Adrenal gland (tissue), 19 donors: Measurements from ENCODE around the gene BTLA. TPM values are rescaled to one million over a fixed set of nuclear protein-coding genes. Genes with fewer than 3 reads are reported as not detected.

Source experiments
- DNase-seq, 7 donors: peaks; one replicate each; pipeline ENCODE4 v3.0.0-alpha.2; 2019 to 2020
- H3K27ac ChIP-seq, 5 donors: fragments of 200-600 bp; sonication (generic) in 4 of 5; 1 replicate in 3 of 5; 2 replicates in 2 of 5; pipeline versions ENCODE4 v1.5.1 to v1.8.0; 2016 to 2020; ENCODE audit warnings: mild to moderate bottlenecking in 1 of 5
- H3K27me3 ChIP-seq: fragments of 200-600 bp; 2 replicates; pipeline ENCODE4 v1.8.0; 2021
- H3K36me3 ChIP-seq, 2 donors: fragments of 200-600 bp; replicated peaks in 1 of 2; 1 replicate in 1 of 2; 2 replicates in 1 of 2; pipeline versions ENCODE4 v1.5.1 to v1.8.0; 2018 to 2022
- H3K4me1 ChIP-seq, 2 donors: fragments of 200-600 bp; replicated peaks in 1 of 2; 1 replicate in 1 of 2; 2 replicates in 1 of 2; pipeline versions ENCODE4 v1.5.1 to v1.8.0; 2018 to 2021
- H3K4me3 ChIP-seq, 4 donors: fragments of 200-600 bp; sonication (generic) in 3 of 4; one replicate each; pipeline ENCODE4 v1.5.1; 2016 to 2018
- H3K9me3 ChIP-seq, 3 donors: fragments of 200-600 bp; sonication (generic) in 1 of 3; replicated peaks in 1 of 3; 1 replicate in 2 of 3; 2 replicates in 1 of 3; pipeline versions ENCODE4 v1.5.1 to v1.8.0; 2016 to 2021
- POLR2A ChIP-seq, 2 donors: fragments of 450-650 bp; IDR thresholded peaks; one replicate each; pipeline ENCODE4 v1.6.1; 2017; ENCODE audit warnings: antibody characterized with exemption in 2 of 2, mild to moderate bottlenecking in 2 of 2, moderate library complexity in 1 of 2
- whole genome bisulfite sequencing, 4 donors: extraction: QIAGEN DNeasy Blood & Tissue Kit in 2 of 4; methylation state at CpG; one replicate each; pipeline versions ENCODE4 v1.1.5 to v1.1.7; 2013 to 2017; 5-methylcytosine and 5-hydroxymethylcytosine counted together
- intact Hi-C, 2 donors: fragments of 100-400 bp; cut with DNase I; formaldehyde crosslinking; loops; one replicate each; pipeline versions ENCODE4 v1.14.1 to v1.15.0; 2022 to 2023
- long read RNA-seq, 10 donors: library from polyadenylated mRNA in 3 of 10; unstranded in 2 of 10; stranded (forward) in 1 of 10; transcript quantifications; one replicate each; pipeline ENCODE4 v2.0.0 and lab custom pipeline, GENCODE V29; 2021 to 2026
- polyA plus RNA-seq, 3 donors: library from polyadenylated mRNA; stranded (reverse); fragments of 200-250 nt in 2 of 3; fragments of 350-450 nt in 1 of 3; fragmentation: Illumina TruSeq in 1 of 3; extraction: RNeasy Lipid Tissue Mini Kit (QIAGEN cat#74804) in 1 of 3; gene quantifications; one replicate each; pipeline ENCODE4 v1.2.3, GENCODE V29; 2013 to 2014
- total RNA-seq, 9 donors: library from RNA; depleted of rRNA in 4 of 9; stranded (reverse); fragments of >200 nt in 4 of 9; fragments of 120-200 nt in 1 of 9; fragmentation: NEBNext Ultra II Directional in 1 of 9; extraction: Animal tissue kit (Norgen Biotek cat#: 25700) in 1 of 9; gene quantifications; one replicate each; pipeline versions ENCODE4 v1.1.0 to v1.2.4, GENCODE V29; 2013 to 2023
- TF ChIP-seq, protein P1 (sequence below), 6 experiments: fragments of 450-650 bp in 4 of 6; fragments of 200-600 bp in 2 of 6; sonication (generic) in 1 of 6; IDR thresholded peaks; 1 replicate in 5 of 6; 2 replicates in 1 of 6; pipeline versions ENCODE4 v1.5.1 to v1.8.0; 2016 to 2021; ENCODE audit warnings: antibody characterized with exemption in 6 of 6, mild to moderate bottlenecking in 2 of 6, moderate library complexity in 1 of 6
- donor health status: healthy with polysubstance abuse.
- donor health status: Bipolar disorder and iron deficiency.
- donor health status: DM: yes; HTN: yes; CAD: no.
- donor health status: DM: no; HTN: no; CAD: no.
- donor health status: DM: no; HTN: no; CAD: no.
- donor health status: DM: yes; HTN: yes; CAD: no.

BTLA gene, protein sequence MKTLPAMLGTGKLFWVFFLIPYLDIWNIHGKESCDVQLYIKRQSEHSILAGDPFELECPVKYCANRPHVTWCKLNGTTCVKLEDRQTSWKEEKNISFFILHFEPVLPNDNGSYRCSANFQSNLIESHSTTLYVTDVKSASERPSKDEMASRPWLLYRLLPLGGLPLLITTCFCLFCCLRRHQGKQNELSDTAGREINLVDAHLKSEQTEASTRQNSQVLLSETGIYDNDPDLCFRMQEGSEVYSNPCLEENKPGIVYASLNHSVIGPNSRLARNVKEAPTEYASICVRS
- total RNA-seq (under 1 TPM in 5 of 9 donors, not detected in 4; 0.13 to 0.47 (median 0.17) TPM), polyA plus RNA-seq (under 1 TPM; 0.16 to 0.35 (median 0.27) TPM)
- long read RNA-seq, donor 1 = 0 reads
- long read RNA-seq, donor 2, partial matches to known transcripts = 0 of 1 reads
- long read RNA-seq, donor 2, other reads (novel, unspliced or antisense) = 0 of 1 reads
- long read RNA-seq, donor 3 = 0 reads
- long read RNA-seq, donor 4 = 0 reads
- long read RNA-seq, donor 5 = 0 reads
- long read RNA-seq, donor 6 = 0 reads
- long read RNA-seq, donor 7 = 0 reads
- long read RNA-seq, donor 8 = 0 reads
- long read RNA-seq, donor 9 = 0 reads
- long read RNA-seq, donor 10 = 0 reads

DNA sequence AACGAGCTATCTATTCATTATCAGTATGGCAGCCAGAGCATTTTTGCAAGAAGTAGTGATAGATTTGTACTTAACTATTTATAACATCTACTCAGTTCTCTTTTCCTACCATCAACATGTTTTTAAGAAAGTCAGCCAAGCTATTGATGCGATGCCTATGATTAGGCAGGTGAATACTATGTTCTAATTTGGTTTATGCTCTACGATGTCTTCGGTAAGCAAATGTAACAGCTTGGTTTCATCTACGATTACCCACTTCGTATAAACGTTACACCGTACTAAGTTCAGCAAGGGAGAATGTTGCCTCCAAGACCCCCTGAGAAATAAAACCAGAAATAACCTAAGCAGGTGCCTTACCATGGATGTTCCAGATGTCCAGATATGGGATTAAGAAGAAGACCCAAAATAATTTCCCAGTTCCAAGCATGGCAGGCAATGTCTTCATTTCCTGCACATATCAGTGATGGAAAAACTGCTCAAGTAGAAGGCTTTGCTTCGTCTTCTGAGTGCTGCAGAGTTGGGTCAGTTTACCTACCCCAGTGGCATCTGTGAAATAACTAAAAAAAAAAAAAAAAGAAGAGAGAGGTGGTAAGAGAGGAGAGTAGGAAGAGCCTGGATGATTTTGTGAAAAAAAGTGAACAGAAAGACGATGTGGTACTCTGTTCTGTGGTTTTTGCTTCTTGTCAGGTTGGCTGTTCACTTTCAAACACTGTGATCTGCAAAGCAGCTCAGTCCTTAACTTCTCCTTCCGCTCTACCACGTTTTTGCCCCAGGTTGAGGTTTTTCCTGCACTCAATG lies at the start of gene BTLA:
TSS of gene BTLA (minus strand) at position 559 of the 798 bp plus-strand sequence. CDS start at position 445, 114 bp downstream.
- TF ChIP-seq, protein P1, sequence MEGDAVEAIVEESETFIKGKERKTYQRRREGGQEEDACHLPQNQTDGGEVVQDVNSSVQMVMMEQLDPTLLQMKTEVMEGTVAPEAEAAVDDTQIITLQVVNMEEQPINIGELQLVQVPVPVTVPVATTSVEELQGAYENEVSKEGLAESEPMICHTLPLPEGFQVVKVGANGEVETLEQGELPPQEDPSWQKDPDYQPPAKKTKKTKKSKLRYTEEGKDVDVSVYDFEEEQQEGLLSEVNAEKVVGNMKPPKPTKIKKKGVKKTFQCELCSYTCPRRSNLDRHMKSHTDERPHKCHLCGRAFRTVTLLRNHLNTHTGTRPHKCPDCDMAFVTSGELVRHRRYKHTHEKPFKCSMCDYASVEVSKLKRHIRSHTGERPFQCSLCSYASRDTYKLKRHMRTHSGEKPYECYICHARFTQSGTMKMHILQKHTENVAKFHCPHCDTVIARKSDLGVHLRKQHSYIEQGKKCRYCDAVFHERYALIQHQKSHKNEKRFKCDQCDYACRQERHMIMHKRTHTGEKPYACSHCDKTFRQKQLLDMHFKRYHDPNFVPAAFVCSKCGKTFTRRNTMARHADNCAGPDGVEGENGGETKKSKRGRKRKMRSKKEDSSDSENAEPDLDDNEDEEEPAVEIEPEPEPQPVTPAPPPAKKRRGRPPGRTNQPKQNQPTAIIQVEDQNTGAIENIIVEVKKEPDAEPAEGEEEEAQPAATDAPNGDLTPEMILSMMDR (IDR thresholded peaks at IDR 0.05) = no peak
- TF ChIP-seq POLR2A (IDR thresholded peaks at IDR 0.05) = no peak
- H3K36me3 ChIP-seq = no peaks in the 10 kb centered on the region
- H3K4me1 ChIP-seq = no peaks in the 10 kb centered on the region
- intact Hi-C loops = no loop called here
- WGBS, 4 donors = 77 to 86% (median 81%) methylated on average over 12 of the region's 12 CpGs
- no peaks in the 10 kb centered on the region for H3K27me3 ChIP-seq
- H3K27ac ChIP-seq = no peak within 1 kb of the TSS
- no peak within 1 kb of the TSS for H3K4me3 ChIP-seq
- DNase-seq = no peak
- no peaks in the 10 kb centered on the region for H3K9me3 ChIP-seq

DNA sequence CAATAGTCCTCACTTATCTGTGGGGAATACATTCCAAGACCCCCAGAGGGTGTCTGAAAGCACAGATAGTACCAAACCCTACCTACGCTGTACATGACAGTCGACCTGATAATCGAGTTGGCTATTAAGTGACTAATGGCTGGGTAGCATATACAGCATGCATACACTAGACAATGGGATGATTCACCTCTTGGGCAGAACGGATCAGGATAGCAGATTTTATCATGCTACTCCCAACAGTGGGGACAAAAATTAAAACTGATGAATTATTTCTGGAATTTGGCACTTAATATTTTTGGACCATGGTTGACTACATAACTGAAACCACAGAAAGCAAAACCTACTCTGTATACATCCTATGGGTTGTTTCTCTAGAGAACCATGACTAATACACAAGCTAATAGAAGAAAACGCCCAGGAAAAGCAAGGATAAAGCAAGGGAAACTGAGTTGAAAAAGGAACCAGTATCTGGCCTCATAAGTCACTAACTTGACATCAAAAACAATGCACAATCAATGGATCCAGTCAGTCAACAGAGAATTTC lies 47.0 kb upstream of the BTLA start:
- intact Hi-C loops = no loop called here
- no peak for DNase-seq
- H3K4me1 ChIP-seq = peaks cover 0 to 11% of the 10 kb centered on the region in 2 donors
- H3K4me3 ChIP-seq = no peak overlapping the region
- H3K27me3 ChIP-seq = no peaks in the 10 kb centered on the region
- H3K36me3 ChIP-seq = peaks cover 0 to 46% of the 10 kb centered on the region in 2 donors
- no peaks in the 10 kb centered on the region for H3K9me3 ChIP-seq
- H3K27ac ChIP-seq = no peak overlapping the region
- TF ChIP-seq POLR2A (IDR thresholded peaks at IDR 0.05) = no peak
- TF ChIP-seq, protein P1 (IDR thresholded peaks at IDR 0.05) = no peak
- 84 to 90% (median 89%) methylated on average over 5 of the region's 5 CpGs for WGBS, 4 donors

DNA sequence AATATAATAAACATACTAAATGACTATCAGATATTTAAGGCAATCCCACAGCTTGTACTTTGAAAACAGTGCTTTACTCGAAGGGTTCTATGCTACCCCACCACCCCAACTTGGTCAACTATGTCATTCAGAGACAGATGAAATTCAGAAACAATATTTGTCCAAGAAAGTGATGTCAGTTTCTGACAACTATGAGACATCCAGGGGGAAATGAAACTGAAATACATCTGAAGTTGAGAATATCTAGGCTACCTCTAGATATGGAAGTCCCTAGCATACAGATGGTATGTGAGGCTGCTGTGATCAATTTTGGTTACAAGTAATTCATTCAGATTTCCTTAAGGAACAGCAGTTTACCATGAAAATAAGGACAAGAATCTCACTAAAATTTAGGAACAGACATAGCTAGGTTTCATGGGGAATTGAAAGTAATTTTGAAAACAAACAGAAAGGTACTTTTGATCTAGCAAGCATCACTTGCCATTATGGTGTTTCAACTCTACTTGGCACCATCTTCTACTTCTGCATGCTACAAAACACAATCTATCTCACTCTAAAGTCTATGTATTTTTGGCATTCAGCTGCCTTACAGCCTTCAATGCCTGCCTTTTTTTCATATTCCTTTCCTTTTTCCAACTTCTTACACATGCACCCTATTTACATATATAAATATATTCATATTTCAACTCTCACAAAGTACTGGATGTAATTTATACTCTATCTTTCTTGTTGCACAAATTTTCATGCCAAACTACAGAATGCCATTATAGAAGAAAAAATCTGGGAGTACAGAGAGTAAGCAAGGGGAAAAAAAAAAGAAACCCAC lies 40.8 kb upstream of the BTLA start:
- no peaks in the 10 kb centered on the region for H3K4me1 ChIP-seq
- peaks cover 0 to 47% of the 10 kb centered on the region in 2 donors for H3K36me3 ChIP-seq
- H3K27ac ChIP-seq = no peak overlapping the region
- peaks cover 0 to 8% (median 0%) of the 10 kb centered on the region in 3 donors for H3K9me3 ChIP-seq
- no peaks in the 10 kb centered on the region for H3K27me3 ChIP-seq
- H3K4me3 ChIP-seq = no peak overlapping the region
- no peak for TF ChIP-seq POLR2A (IDR thresholded peaks at IDR 0.05)
- TF ChIP-seq, protein P1 (IDR thresholded peaks at IDR 0.05) = no peak
- intact Hi-C loops = no loop called here
- 93 to 97% (median 97%) methylated on average over 1 of the region's 1 CpG for WGBS, 4 donors
- DNase-seq = no peak
